Raji (cell line): Measurements from ENCODE around the gene SLFN12L.

ENCODE experiments used
- POLR2A ChIP-seq: IDR thresholded peaks from 2 replicates; pipeline ENCODE4 v1.6.1; 2011; ENCODE audit warnings: low read depth, low read length, control low read depth; ENCODE audit not compliant: insufficient read depth

SLFN12L gene

GRCh38 chr17:35423761-35424160 is 113.7 kb downstream of the SLFN12L start:
- no peak for TF ChIP-seq POLR2A
